ENCODE data around the gene SGCD. TPM values are rescaled to one million over a fixed set of nuclear protein-coding genes. Genes with fewer than 3 reads are reported as not detected.

SGCD gene
- total RNA-seq, 1 donor from 2014 or later: 7.5 TPM

- Histone ChIP-seq H3K27ac (no peak overlapping the region), H3K36me3 (no peaks in the 10 kb centered on the region), H3K27me3 (no peaks in the 10 kb centered on the region), H3K4me3 (no peak overlapping the region), H3K9me3 (no peaks in the 10 kb centered on the region), H3K4me1 (no peaks in the 10 kb centered on the region)
- ATAC-seq (no peak), DNase-seq (no peak)
- TF ChIP-seq, protein P1, sequence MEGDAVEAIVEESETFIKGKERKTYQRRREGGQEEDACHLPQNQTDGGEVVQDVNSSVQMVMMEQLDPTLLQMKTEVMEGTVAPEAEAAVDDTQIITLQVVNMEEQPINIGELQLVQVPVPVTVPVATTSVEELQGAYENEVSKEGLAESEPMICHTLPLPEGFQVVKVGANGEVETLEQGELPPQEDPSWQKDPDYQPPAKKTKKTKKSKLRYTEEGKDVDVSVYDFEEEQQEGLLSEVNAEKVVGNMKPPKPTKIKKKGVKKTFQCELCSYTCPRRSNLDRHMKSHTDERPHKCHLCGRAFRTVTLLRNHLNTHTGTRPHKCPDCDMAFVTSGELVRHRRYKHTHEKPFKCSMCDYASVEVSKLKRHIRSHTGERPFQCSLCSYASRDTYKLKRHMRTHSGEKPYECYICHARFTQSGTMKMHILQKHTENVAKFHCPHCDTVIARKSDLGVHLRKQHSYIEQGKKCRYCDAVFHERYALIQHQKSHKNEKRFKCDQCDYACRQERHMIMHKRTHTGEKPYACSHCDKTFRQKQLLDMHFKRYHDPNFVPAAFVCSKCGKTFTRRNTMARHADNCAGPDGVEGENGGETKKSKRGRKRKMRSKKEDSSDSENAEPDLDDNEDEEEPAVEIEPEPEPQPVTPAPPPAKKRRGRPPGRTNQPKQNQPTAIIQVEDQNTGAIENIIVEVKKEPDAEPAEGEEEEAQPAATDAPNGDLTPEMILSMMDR (IDR thresholded peaks at IDR 0.05): no peak
- intact Hi-C loops (cut with DNase I): no loop called here
These were observed 301.5 kb downstream of the SGCD start for GRCh38 chr5:156628421-156628820.

DNA sequence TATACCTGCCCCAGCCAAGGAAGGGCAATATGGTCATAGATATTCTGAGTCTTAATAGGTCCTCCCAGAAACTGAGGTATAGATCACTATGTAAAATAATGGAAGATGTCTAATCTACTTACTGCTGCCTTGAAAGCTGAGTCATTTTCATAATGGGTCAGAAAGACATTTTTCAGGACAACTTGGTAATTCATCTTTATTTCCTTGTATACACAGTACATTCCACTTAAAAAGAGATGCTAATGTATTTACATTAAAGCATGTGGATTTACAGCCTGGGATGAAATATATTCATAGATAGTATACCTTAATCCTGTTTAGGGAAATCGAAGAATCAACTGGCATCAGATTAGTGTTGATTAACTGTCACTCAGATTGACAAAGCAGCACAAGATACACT is 304.0 kb downstream of the SGCD start:
- Histone ChIP-seq H3K27ac (no peak overlapping the region), H3K27me3 (no peaks in the 10 kb centered on the region), H3K4me1 (no peaks in the 10 kb centered on the region), H3K9me3 (no peaks in the 10 kb centered on the region), H3K4me3 (no peak overlapping the region), H3K36me3 (no peaks in the 10 kb centered on the region)
- DNase-seq: no peak
- TF ChIP-seq, protein P1 (IDR thresholded peaks at IDR 0.05): no peak
- intact Hi-C loops (cut with DNase I): no loop called here
- no peak for ATAC-seq

GRCh38 chr5:156634301-156634700 is 307.3 kb downstream of the SGCD start:
- DNase-seq: no peak
- no peaks in the 10 kb centered on the region for H3K4me1 ChIP-seq
- H3K4me3 ChIP-seq: no peak overlapping the region
- H3K9me3 ChIP-seq: no peaks in the 10 kb centered on the region
- no peaks in the 10 kb centered on the region for H3K36me3 ChIP-seq
- no peak for ATAC-seq
- H3K27ac ChIP-seq: no peak overlapping the region
- TF ChIP-seq, protein P1 (IDR thresholded peaks at IDR 0.05): no peak
- H3K27me3 ChIP-seq: no peaks in the 10 kb centered on the region
- intact Hi-C loops (cut with DNase I): no loop called here

DNA sequence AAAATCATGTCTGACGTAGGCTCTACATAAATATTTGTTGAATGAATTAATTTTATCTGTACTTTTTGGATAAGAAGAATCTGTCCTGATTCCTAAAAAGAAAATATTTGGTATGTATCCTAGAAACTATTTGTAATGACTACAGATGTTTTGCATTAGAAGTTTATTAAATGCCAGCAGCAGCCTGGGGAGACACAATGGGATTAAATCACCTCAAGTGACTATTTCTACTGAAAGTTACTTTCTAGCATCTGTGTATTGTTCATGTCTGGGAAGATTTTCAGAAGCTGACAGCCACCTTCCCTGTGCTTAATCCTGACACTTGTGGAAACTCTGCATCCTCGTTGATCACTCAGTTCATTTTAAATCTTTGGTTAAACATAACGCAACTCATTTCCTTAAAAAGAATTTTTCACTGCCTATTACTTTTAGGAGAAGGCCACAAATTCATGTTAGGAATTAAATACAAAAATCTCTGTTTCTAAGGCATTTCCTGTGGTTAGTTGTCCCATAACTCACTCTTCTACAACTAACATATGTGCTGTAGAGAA is 313.8 kb downstream of the SGCD start:
- ATAC-seq: no peak
- no peak overlapping the region for H3K27ac ChIP-seq
- intact Hi-C loops (cut with DNase I): no loop called here

DNA sequence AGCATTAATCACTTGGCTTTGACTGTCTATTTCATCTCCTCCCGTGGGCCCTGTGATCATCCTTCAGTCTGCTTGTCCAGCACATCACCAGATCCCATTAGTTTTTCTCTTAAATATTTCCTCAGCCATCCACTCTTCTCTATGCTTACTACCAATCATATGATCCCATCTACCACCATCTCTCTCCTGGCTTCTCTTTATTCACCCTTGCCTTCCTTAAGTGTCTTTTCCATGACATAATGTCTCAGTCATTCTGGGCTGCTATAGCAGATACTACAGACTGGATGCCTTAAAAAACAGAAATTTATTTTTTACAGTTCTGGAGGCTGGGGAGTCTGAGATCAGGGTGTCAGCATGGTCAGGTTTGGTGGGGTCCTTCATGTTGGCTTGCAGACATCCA is 314.7 kb downstream of the SGCD start:
- intact Hi-C loops (cut with DNase I): no loop called here
- H3K4me3 ChIP-seq: no peak overlapping the region
- DNase-seq (no peak), ATAC-seq (no peak)
- no peak overlapping the region for H3K27ac ChIP-seq
- TF ChIP-seq, protein P1 (IDR thresholded peaks at IDR 0.05): no peak
- H3K27me3 ChIP-seq: no peaks in the 10 kb centered on the region
- H3K4me1 ChIP-seq: no peaks in the 10 kb centered on the region
- H3K36me3 ChIP-seq: no peaks in the 10 kb centered on the region
- H3K9me3 ChIP-seq: no peaks in the 10 kb centered on the region

More for the DNA sequence above, 313.8 kb downstream of the SGCD start:
- H3K4me3 ChIP-seq: no peak overlapping the region
- TF ChIP-seq, protein P1 (IDR thresholded peaks at IDR 0.05): no peak
- no peaks in the 10 kb centered on the region for H3K27me3 ChIP-seq
- H3K4me1 ChIP-seq: no peaks in the 10 kb centered on the region
- no peaks in the 10 kb centered on the region for H3K9me3 ChIP-seq
- H3K36me3 ChIP-seq: no peaks in the 10 kb centered on the region
- no peak for DNase-seq

DNA sequence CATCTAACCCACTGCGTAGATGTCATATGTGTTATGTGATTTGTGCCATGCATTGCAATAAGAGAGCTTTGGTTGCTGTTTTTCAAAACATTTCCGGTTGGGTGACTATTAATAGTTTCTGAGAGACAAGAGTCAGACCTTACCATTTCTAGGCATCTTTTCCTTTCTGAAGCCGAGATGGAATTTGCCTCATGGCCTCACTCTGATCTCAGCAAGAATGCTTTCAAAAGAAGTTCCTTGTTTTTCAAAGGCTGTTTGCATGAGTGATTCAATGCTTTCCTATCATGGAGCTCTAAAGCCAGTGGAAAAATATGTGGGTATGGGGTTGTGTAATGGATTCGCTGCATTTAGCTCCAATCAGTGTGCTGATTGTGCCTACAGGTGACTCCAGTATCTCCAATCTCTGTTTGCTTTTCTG is 320.1 kb downstream of the SGCD start:
- H3K4me3 ChIP-seq: no peak overlapping the region
- H3K9me3 ChIP-seq: no peaks in the 10 kb centered on the region
- no peaks in the 10 kb centered on the region for H3K4me1 ChIP-seq
- TF ChIP-seq, protein P1 (IDR thresholded peaks at IDR 0.05): no peak
- intact Hi-C loops (cut with DNase I): no loop called here
- ATAC-seq: no peak
- H3K27me3 ChIP-seq: no peaks in the 10 kb centered on the region
- no peak overlapping the region for H3K27ac ChIP-seq
- no peaks in the 10 kb centered on the region for H3K36me3 ChIP-seq
- DNase-seq: no peak

All from upper lobe of right lung (tissue), 1 donor.